ENCODE results near the gene VOPP1.

VOPP1 gene

DNA sequence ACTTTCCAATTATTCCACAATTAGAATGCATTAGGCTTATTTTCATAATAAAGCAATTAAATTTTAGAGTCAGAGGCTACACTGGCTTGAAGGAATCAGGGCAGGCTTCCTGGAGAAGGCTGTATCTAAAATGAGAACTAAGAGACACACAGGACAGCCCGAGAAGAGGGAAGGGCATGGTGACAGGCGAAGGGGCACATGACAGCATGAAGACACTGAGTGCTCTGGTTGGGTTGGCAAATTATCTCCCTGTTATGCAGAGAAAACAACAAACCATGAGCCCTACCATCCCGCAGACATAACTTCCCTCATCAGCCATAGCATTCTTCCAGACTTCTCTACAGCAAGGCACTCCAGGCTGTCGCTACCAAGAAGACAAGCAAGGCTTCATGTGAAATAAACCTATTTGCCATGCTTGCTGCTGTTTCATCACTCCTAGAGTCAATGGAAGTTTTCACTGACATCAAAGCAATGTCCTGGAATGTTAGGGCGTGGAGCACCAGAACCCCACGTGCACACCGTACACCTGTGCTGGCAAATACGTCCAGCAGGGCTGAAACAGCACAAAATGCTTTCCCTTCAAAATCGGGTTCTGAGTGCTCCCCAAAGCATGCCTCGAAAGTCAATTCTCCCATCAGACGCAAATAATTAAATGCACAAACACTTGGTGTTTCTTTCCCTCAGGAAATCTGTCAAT is 21.3 kb downstream of the VOPP1 start:
- Histone ChIP-seq H3K9me3 (ENCODE audit: control extremely low read depth in 1 of 5, control insufficient read depth in 4 of 5, insufficient read depth in 2 of 5, low read depth in 1 of 5, low read length in 4 of 5) (no peaks in the 10 kb centered on the region), H3K36me3 (ENCODE audit: control insufficient read depth in 4 of 4, insufficient read depth in 4 of 4, low read length in 3 of 4) (peaks cover 0 to 4% (median 1%) of the 10 kb centered on the region in 4 experiments), H3K27ac (ENCODE audit: insufficient read depth in 1 of 2, low read depth in 1 of 2, low read length in 2 of 2, poor library complexity in 1 of 2, severe bottlenecking in 2 of 2) (no peak overlapping the region), H3K4me3 (ENCODE audit: control insufficient read depth in 1 of 7, extremely low read depth in 1 of 7, insufficient read depth in 4 of 7, low read depth in 2 of 7, low read length in 6 of 7) (no peak overlapping the region), H3K27me3 (replicated peaks in 2 of 5; ENCODE audit: control insufficient read depth in 4 of 5, insufficient read depth in 5 of 5, low read length in 4 of 5) (no peaks in the 10 kb centered on the region), H3K4me1 (ENCODE audit: control extremely low read depth in 1 of 4, control insufficient read depth in 4 of 4, insufficient read depth in 4 of 4, low read length in 3 of 4) (peaks cover 6 to 49% (median 30%) of the 10 kb centered on the region in 4 experiments)
- ChIA-PET CTCF (interaction anchor here (0.8 to 1.1 kb wide), 3 partner anchors 18 to 137 kb away, joined by 3 read pairs; no protein-coding TSS in a partner anchor), POLR2A (no interaction called here)
- DNase-seq, result no peak
- WGBS (ENCODE audit: insufficient coverage), result 94% methylated on average over 9 of the region's 11 CpGs

- H3K36me3 ChIP-seq (ENCODE audit: control insufficient read depth in 4 of 4, insufficient read depth in 4 of 4, low read length in 3 of 4), result peaks cover 0 to 2% (median under 1%) of the 10 kb centered on the region in 4 experiments
- H3K27ac ChIP-seq (ENCODE audit: insufficient read depth in 1 of 2, low read depth in 1 of 2, low read length in 2 of 2, poor library complexity in 1 of 2, severe bottlenecking in 2 of 2), result no peak overlapping the region
- 98% methylated on average over 7 of the region's 15 CpGs for WGBS (ENCODE audit: insufficient coverage)
- ChIA-PET CTCF (no interaction called here), POLR2A (no interaction called here)
- peaks cover 6 to 49% (median 30%) of the 10 kb centered on the region in 4 experiments for H3K4me1 ChIP-seq (ENCODE audit: control extremely low read depth in 1 of 4, control insufficient read depth in 4 of 4, insufficient read depth in 4 of 4, low read length in 3 of 4)
- no peak overlapping the region for H3K4me3 ChIP-seq (ENCODE audit: control insufficient read depth in 1 of 7, extremely low read depth in 1 of 7, insufficient read depth in 4 of 7, low read depth in 2 of 7, low read length in 6 of 7)
- no peaks in the 10 kb centered on the region for H3K9me3 ChIP-seq (ENCODE audit: control extremely low read depth in 1 of 5, control insufficient read depth in 4 of 5, insufficient read depth in 2 of 5, low read depth in 1 of 5, low read length in 4 of 5)
- no peak for DNase-seq
- no peaks in the 10 kb centered on the region for H3K27me3 ChIP-seq (replicated peaks in 2 of 5; ENCODE audit: control insufficient read depth in 4 of 5, insufficient read depth in 5 of 5, low read length in 4 of 5)
These were observed 22.2 kb downstream of the VOPP1 start for GRCh38 chr7:55550010-55550663.

GRCh38 chr7:55549457-55549856 is 22.8 kb downstream of the VOPP1 start:
- 95% methylated on average over 7 of the region's 7 CpGs for WGBS (ENCODE audit: insufficient coverage)
- CTCF ChIA-PET, result no interaction called here

GRCh38 chr7:55548295-55548731 is 24.0 kb downstream of the VOPP1 start:
- CTCF ChIA-PET, result interaction anchor here (1.1 to 4.8 kb wide), 4 partner anchors 10 to 48 kb away, joined by 3 to 28 read pairs (median 8); no protein-coding TSS in a partner anchor
- POLR2A ChIA-PET, result interaction anchor here (0.7 kb wide), 1 partner anchor 20 kb away, joined by 3 read pairs; no protein-coding TSS in a partner anchor
- no peaks in the 10 kb centered on the region for H3K36me3 ChIP-seq (ENCODE audit: control insufficient read depth in 4 of 4, insufficient read depth in 4 of 4, low read length in 3 of 4)
- 98% methylated on average over 6 of the region's 7 CpGs for WGBS (ENCODE audit: insufficient coverage)
- H3K27ac ChIP-seq (ENCODE audit: insufficient read depth in 1 of 2, low read depth in 1 of 2, low read length in 2 of 2, poor library complexity in 1 of 2, severe bottlenecking in 2 of 2), result no peak overlapping the region
- DNase-seq, result no peak
- H3K9me3 ChIP-seq (ENCODE audit: control extremely low read depth in 1 of 5, control insufficient read depth in 4 of 5, insufficient read depth in 2 of 5, low read depth in 1 of 5, low read length in 4 of 5), result no peaks in the 10 kb centered on the region
- H3K4me1 ChIP-seq (ENCODE audit: control extremely low read depth in 1 of 4, control insufficient read depth in 4 of 4, insufficient read depth in 4 of 4, low read length in 3 of 4), result peaks cover 6 to 36% (median 23%) of the 10 kb centered on the region in 4 experiments
- H3K4me3 ChIP-seq (ENCODE audit: control insufficient read depth in 1 of 7, extremely low read depth in 1 of 7, insufficient read depth in 4 of 7, low read depth in 2 of 7, low read length in 6 of 7), result no peak overlapping the region
- no peaks in the 10 kb centered on the region for H3K27me3 ChIP-seq (replicated peaks in 2 of 5; ENCODE audit: control insufficient read depth in 4 of 5, insufficient read depth in 5 of 5, low read length in 4 of 5)

More at GRCh38 chr7:55549457-55549856, 22.8 kb downstream of the VOPP1 start:
- Histone ChIP-seq H3K4me1 (ENCODE audit: control extremely low read depth in 1 of 4, control insufficient read depth in 4 of 4, insufficient read depth in 4 of 4, low read length in 3 of 4) (peaks cover 6 to 47% (median 30%) of the 10 kb centered on the region in 4 experiments), H3K36me3 (ENCODE audit: control insufficient read depth in 4 of 4, insufficient read depth in 4 of 4, low read length in 3 of 4) (no peaks in the 10 kb centered on the region), H3K9me3 (ENCODE audit: control extremely low read depth in 1 of 5, control insufficient read depth in 4 of 5, insufficient read depth in 2 of 5, low read depth in 1 of 5, low read length in 4 of 5) (no peaks in the 10 kb centered on the region), H3K27me3 (replicated peaks in 2 of 5; ENCODE audit: control insufficient read depth in 4 of 5, insufficient read depth in 5 of 5, low read length in 4 of 5) (no peaks in the 10 kb centered on the region), H3K4me3 (ENCODE audit: control insufficient read depth in 1 of 7, extremely low read depth in 1 of 7, insufficient read depth in 4 of 7, low read depth in 2 of 7, low read length in 6 of 7) (no peak overlapping the region), H3K27ac (ENCODE audit: insufficient read depth in 1 of 2, low read depth in 1 of 2, low read length in 2 of 2, poor library complexity in 1 of 2, severe bottlenecking in 2 of 2) (no peak overlapping the region)
- DNase-seq, result no peak
- POLR2A ChIA-PET, result no interaction called here

DNA sequence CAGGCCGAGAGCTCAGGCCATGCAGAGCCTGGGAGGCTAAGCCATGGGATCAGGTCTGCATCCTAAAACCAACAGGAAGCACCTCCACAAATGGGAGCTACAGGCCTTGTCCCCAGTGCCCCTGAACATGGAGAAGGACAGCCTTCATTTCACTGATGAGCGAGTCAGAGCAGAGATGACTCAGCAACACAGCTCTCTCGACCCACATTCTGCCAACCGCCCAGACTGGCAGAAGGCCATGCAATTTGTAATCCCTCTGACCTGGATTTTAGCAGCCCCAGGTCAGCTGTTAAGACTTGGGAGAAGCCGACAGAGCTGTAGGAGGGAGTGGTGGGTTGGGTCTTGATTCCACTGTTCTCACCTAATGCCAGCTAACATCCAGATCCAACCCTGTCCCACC is 25.5 kb downstream of the VOPP1 start:
- H3K4me1 ChIP-seq (ENCODE audit: control extremely low read depth in 1 of 4, control insufficient read depth in 4 of 4, insufficient read depth in 4 of 4, low read length in 3 of 4), result peaks cover 0 to 21% (median 10%) of the 10 kb centered on the region in 4 experiments
- H3K9me3 ChIP-seq (ENCODE audit: control extremely low read depth in 1 of 5, control insufficient read depth in 4 of 5, insufficient read depth in 2 of 5, low read depth in 1 of 5, low read length in 4 of 5), result no peaks in the 10 kb centered on the region
- peak; percentile 62 to 93 (median 92) for DNase-seq
- H3K27ac ChIP-seq (ENCODE audit: insufficient read depth in 1 of 2, low read depth in 1 of 2, low read length in 2 of 2, poor library complexity in 1 of 2, severe bottlenecking in 2 of 2), result no peak overlapping the region
- ChIA-PET CTCF (interaction anchor here (1.1 to 4.8 kb wide), 5 partner anchors 8 to 27 kb away, joined by 3 to 28 read pairs (median 9); no protein-coding TSS in a partner anchor), POLR2A (interaction anchor here (1.7 kb wide), 1 partner anchor 12 kb away, joined by 4 read pairs; no protein-coding TSS in a partner anchor)
- H3K27me3 ChIP-seq (replicated peaks in 2 of 5; ENCODE audit: control insufficient read depth in 4 of 5, insufficient read depth in 5 of 5, low read length in 4 of 5), result no peaks in the 10 kb centered on the region
- 14% methylated on average over 5 of the region's 5 CpGs for WGBS (ENCODE audit: insufficient coverage)
- H3K4me3 ChIP-seq (ENCODE audit: control insufficient read depth in 1 of 7, extremely low read depth in 1 of 7, insufficient read depth in 4 of 7, low read depth in 2 of 7, low read length in 6 of 7), result peak overlapping the region in 1 of 7 experiments; percentile 12
- no peaks in the 10 kb centered on the region for H3K36me3 ChIP-seq (ENCODE audit: control insufficient read depth in 4 of 4, insufficient read depth in 4 of 4, low read length in 3 of 4)

DNA sequence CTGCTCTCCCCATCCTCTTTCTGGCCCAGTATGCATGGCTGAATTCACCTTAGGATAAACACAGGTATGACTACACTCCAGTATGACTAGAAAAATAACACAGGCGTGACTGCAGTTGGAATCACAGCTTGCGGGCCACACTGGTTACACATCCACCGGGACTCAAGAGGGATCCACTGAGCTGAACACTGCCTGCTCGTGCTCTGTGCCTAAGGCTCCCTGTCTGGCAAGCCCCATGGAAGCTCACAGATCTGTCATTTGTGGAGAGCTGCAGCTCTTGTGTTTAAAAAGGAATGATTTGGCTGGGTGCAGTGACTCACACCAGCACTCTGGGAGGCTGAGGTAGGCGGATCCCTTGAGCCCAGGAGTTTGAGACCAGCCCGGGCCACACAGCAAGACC is 26.8 kb downstream of the VOPP1 start:
- 94% methylated on average over 4 of the region's 6 CpGs for WGBS (ENCODE audit: insufficient coverage)
- Histone ChIP-seq H3K36me3 (ENCODE audit: control insufficient read depth in 4 of 4, insufficient read depth in 4 of 4, low read length in 3 of 4) (no peaks in the 10 kb centered on the region), H3K4me3 (ENCODE audit: control insufficient read depth in 1 of 7, extremely low read depth in 1 of 7, insufficient read depth in 4 of 7, low read depth in 2 of 7, low read length in 6 of 7) (no peak overlapping the region), H3K27me3 (replicated peaks in 2 of 5; ENCODE audit: control insufficient read depth in 4 of 5, insufficient read depth in 5 of 5, low read length in 4 of 5) (no peaks in the 10 kb centered on the region), H3K27ac (ENCODE audit: insufficient read depth in 1 of 2, low read depth in 1 of 2, low read length in 2 of 2, poor library complexity in 1 of 2, severe bottlenecking in 2 of 2) (no peak overlapping the region), H3K9me3 (ENCODE audit: control extremely low read depth in 1 of 5, control insufficient read depth in 4 of 5, insufficient read depth in 2 of 5, low read depth in 1 of 5, low read length in 4 of 5) (no peaks in the 10 kb centered on the region), H3K4me1 (ENCODE audit: control extremely low read depth in 1 of 4, control insufficient read depth in 4 of 4, insufficient read depth in 4 of 4, low read length in 3 of 4) (peaks cover 0 to 20% (median 10%) of the 10 kb centered on the region in 4 experiments)
- ChIA-PET CTCF (interaction anchor here (0.7 to 4.8 kb wide), 8 partner anchors 8 to 54 kb away, joined by 3 to 28 read pairs (median 4); no protein-coding TSS in a partner anchor), POLR2A (interaction anchor here (1.7 kb wide), 1 partner anchor 11 kb away, joined by 4 read pairs; no protein-coding TSS in a partner anchor)
- no peak for DNase-seq

Data from common myeloid progenitor, CD34-positive (primary cell).